HCT116 (cell line): ENCODE data around the gene OPN1SW. TPM values are rescaled to one million over a fixed set of nuclear protein-coding genes. Genes with fewer than 3 reads are reported as not detected.

Source experiments
- ATAC-seq: fragments of 200-7000 bp; cut with Tn5 transposase; 2 replicates; pipeline ENCODE4 v1.9.1; 2020; ENCODE audit warnings: mild to moderate bottlenecking, moderate library complexity
- BruUV-seq: library from RNA; stranded (reverse); fragments of 400-500 nt; replicated peaks from 2 replicates; lab custom pipeline; 2021; lab: Mats Ljungman, UMichigan
- CTCF ChIA-PET: fragments of 300-600 bp; sonication (Branson Sonifier 250); formaldehyde crosslinking; loops from one replicate; lab custom pipeline; 2021; ENCODE audit warnings: antibody characterized with exemption; lab: Charles Lee
- POLR2A ChIA-PET: fragments of 300-600, 350-600 bp; sonication (Branson Sonifier 250); formaldehyde crosslinking; loops from one replicate; lab custom pipeline; 2021; ENCODE audit warnings: antibody characterized with exemption; lab: Charles Lee
- RAD21 ChIA-PET, 2 experiments: fragments of 300-600 bp; sonication (Branson Sonifier 250); formaldehyde crosslinking; loops; one replicate each; lab custom pipeline; 2023; ENCODE audit warnings: low total read pairs in 2 of 2; ENCODE audit not compliant: uncharacterized antibody in 2 of 2, unreplicated experiment in 2 of 2, low non-redundant PET in 1 of 2; lab: Charles Lee
- DNase-seq: peaks from one replicate; pipeline ENCODE4 v3.0.0-alpha.2; 2010; ENCODE audit warnings: low read depth, low spot score
- H2AFZ ChIP-seq: fragments of 200-600 bp; shearing (Covaris generic), sonication (generic); 2 replicates; pipeline ENCODE4 v1.6.1; 2017; ENCODE audit warnings: low read depth, mixed run types, mixed read lengths, antibody characterized with exemption, low read length; ENCODE audit not compliant: poor library complexity, severe bottlenecking
- H3K27ac ChIP-seq: 2 replicates; pipeline ENCODE4 v1.5.1; 2012; ENCODE audit warnings: low read depth, low read length
- H3K27me3 ChIP-seq: fragments of 200-600 bp; sonication (generic); 2 replicates; pipeline ENCODE4 v1.6.1; 2016; ENCODE audit warnings: mixed run types, low read length, mixed read lengths; ENCODE audit not compliant: insufficient read depth
- H3K36me3 ChIP-seq, 2 experiments: fragments of 200-500 bp in 1 of 2; fragments of 200-600 bp in 1 of 2; sonication (Bioruptor generic) in 1 of 2; sonication (generic) in 1 of 2; 2 replicates each; pipeline versions ENCODE4 v1.5.1 to v1.6.1; 2014 to 2016; ENCODE audit warnings: low read length in 2 of 2, inconsistent platforms in 1 of 2, mixed read lengths in 1 of 2, mixed run types in 1 of 2; ENCODE audit not compliant: insufficient read depth in 2 of 2, control insufficient read depth in 1 of 2
- H3K4me1 ChIP-seq, 2 experiments: fragments of 200-600 bp in 1 of 2; sonication (generic) in 1 of 2; 2 replicates each; pipeline versions ENCODE4 v1.5.1 to v1.6.1; 2012 to 2017; ENCODE audit warnings: low read length in 2 of 2, inconsistent platforms in 1 of 2, mild to moderate bottlenecking in 1 of 2, mixed read lengths in 1 of 2, mixed run types in 1 of 2, moderate library complexity in 1 of 2; ENCODE audit not compliant: insufficient read depth in 2 of 2, control insufficient read depth in 1 of 2
- H3K4me2 ChIP-seq: fragments of 200-600 bp; sonication (generic); 2 replicates; pipeline ENCODE4 v1.6.1; 2017; ENCODE audit warnings: mixed run types, low read length, mixed read lengths
- H3K4me3 ChIP-seq, 2 experiments: fragments of 200-600 bp in 1 of 2; sonication (generic) in 1 of 2; replicated peaks in 1 of 2; 2 replicates each; pipeline ENCODE4 v1.5.1; 2011 to 2016; ENCODE audit warnings: low read length in 2 of 2, control low read depth in 1 of 2, low read depth in 1 of 2, mild to moderate bottlenecking in 1 of 2, mixed read lengths in 1 of 2, mixed run types in 1 of 2
- H3K79me2 ChIP-seq: fragments of 200-600 bp; sonication (generic); 2 replicates; pipeline ENCODE4 v1.6.1; 2017; ENCODE audit warnings: mild to moderate bottlenecking, mixed run types, low read length, moderate library complexity, mixed read lengths; ENCODE audit not compliant: insufficient read depth
- H3K9ac ChIP-seq: fragments of 200-600 bp; sonication (generic); 2 replicates; pipeline ENCODE4 v1.6.1; 2016; ENCODE audit warnings: low read length, mixed read lengths
- H3K9me2 ChIP-seq: fragments of 200-600 bp; sonication (generic), shearing (Covaris generic); 2 replicates; pipeline ENCODE4 v1.6.1; 2017; ENCODE audit warnings: mixed run types, mild to moderate bottlenecking, moderate library complexity; ENCODE audit not compliant: insufficient read depth
- H3K9me3 ChIP-seq, 2 experiments: fragments of 200-500 bp in 1 of 2; fragments of 200-600 bp in 1 of 2; sonication (Bioruptor generic) in 1 of 2; sonication (generic) in 1 of 2; 2 replicates each; pipeline ENCODE4 v1.6.1; 2014 to 2017; ENCODE audit warnings: low read length in 2 of 2, mixed read lengths in 2 of 2, inconsistent platforms in 1 of 2, low read depth in 1 of 2, mild to moderate bottlenecking in 1 of 2, mixed run types in 1 of 2, moderate library complexity in 1 of 2; ENCODE audit not compliant: control insufficient read depth in 1 of 2, insufficient read depth in 1 of 2
- H4K20me1 ChIP-seq: fragments of 200-600 bp; sonication (generic), shearing (Covaris generic); 2 replicates; pipeline ENCODE4 v1.6.1; 2017; ENCODE audit warnings: mixed run types, mild to moderate bottlenecking, moderate library complexity; ENCODE audit not compliant: insufficient read depth
- CBX3 ChIP-seq: IDR thresholded peaks from 2 replicates; pipeline ENCODE4 v1.6.1; 2012; ENCODE audit warnings: low read depth
- CEBPB ChIP-seq: IDR thresholded peaks from 2 replicates; pipeline ENCODE4 v1.6.1; 2012; ENCODE audit warnings: low read depth
- ELF1 ChIP-seq: IDR thresholded peaks from 2 replicates; pipeline ENCODE4 v1.6.1; 2012; ENCODE audit warnings: low read depth, borderline replicate concordance
- EZH2 ChIP-seq: fragments of 200-600 bp; sonication (generic); IDR thresholded peaks from 2 replicates; pipeline ENCODE4 v1.6.1; 2017; ENCODE audit warnings: antibody characterized with exemption, mixed run types
- EZH2phosphoT487 ChIP-seq: fragments of 200-600 bp; IDR thresholded peaks from 2 replicates; pipeline ENCODE4 v1.6.1; 2018; ENCODE audit warnings: antibody characterized with exemption, borderline replicate concordance
- JUND ChIP-seq: IDR thresholded peaks from 2 replicates; pipeline ENCODE4 v1.6.1; 2012
- POLR2A ChIP-seq: IDR thresholded peaks from 2 replicates; pipeline ENCODE4 v1.7.0; 2011; ENCODE audit warnings: borderline replicate concordance; ENCODE audit not compliant: insufficient read depth, insufficient read length; ENCODE audit errors: extremely low read depth
- POLR2AphosphoS5 ChIP-seq: IDR thresholded peaks from 2 replicates; pipeline ENCODE4 v1.6.1; 2011; ENCODE audit warnings: mild to moderate bottlenecking, low read depth, low read length, moderate library complexity
- RAD21 ChIP-seq: IDR thresholded peaks from 2 replicates; pipeline ENCODE4 v1.6.1; 2012; ENCODE audit warnings: low read depth, mild to moderate bottlenecking
- SIN3A ChIP-seq: IDR thresholded peaks from 2 replicates; pipeline ENCODE4 v1.6.1; 2012; ENCODE audit warnings: low read depth
- SP1 ChIP-seq: IDR thresholded peaks from 2 replicates; pipeline ENCODE4 v1.6.1; 2012; ENCODE audit warnings: low read depth
- SRF ChIP-seq: IDR thresholded peaks from 2 replicates; pipeline ENCODE4 v1.6.1; 2012; ENCODE audit warnings: low read depth
- TCF7L2 ChIP-seq: IDR thresholded peaks from 2 replicates; pipeline ENCODE4 v1.7.0; 2011; ENCODE audit warnings: borderline replicate concordance, inconsistent platforms; ENCODE audit not compliant: insufficient read depth, insufficient read length; ENCODE audit errors: extremely low read depth
- YY1 ChIP-seq: IDR thresholded peaks from 2 replicates; pipeline ENCODE4 v1.6.1; 2011; ENCODE audit warnings: low read length, low read depth, moderate library complexity, mild to moderate bottlenecking; ENCODE audit not compliant: insufficient replicate concordance; ENCODE audit errors: extremely low read depth
- ZFX ChIP-seq: fragments of 450-650 bp; IDR thresholded peaks from 2 replicates; pipeline ENCODE4 v1.6.1; 2017
- intact Hi-C: fragments of 100-400 bp; cut with micrococcal nuclease; formaldehyde crosslinking; loops from 2 replicates; pipeline ENCODE4 v1.10.0; 2022
- total RNA-seq: library from RNA; stranded (reverse); gene quantifications from one replicate; pipeline ENCODE4 v1.2.1, GENCODE V29; 2021; ENCODE audit not compliant: unreplicated experiment
- TF ChIP-seq, protein P1 (sequence below): IDR thresholded peaks from 2 replicates; pipeline ENCODE4 v1.6.1; 2012
- TF ChIP-seq, protein P2 (sequence below), 3 experiments: fragments of 200-600 bp in 1 of 3; sonication (generic) in 1 of 3; IDR thresholded peaks in 2 of 3; conservative IDR thresholded peaks in 1 of 3; 2 replicates each; pipeline ENCODE4 v1.5.1; 2012 to 2017; ENCODE audit warnings: low read depth in 2 of 3, low read length in 2 of 3, antibody characterized with exemption in 1 of 3, borderline replicate concordance in 1 of 3, control low read depth in 1 of 3, mild to moderate bottlenecking in 1 of 3, mixed read lengths in 1 of 3, mixed run types in 1 of 3, moderate library complexity in 1 of 3; ENCODE audit not compliant: insufficient read depth in 1 of 3
- TF ChIP-seq, protein P3 (sequence below): IDR thresholded peaks from 2 replicates; pipeline ENCODE4 v1.6.1; 2012
- TF ChIP-seq, protein P4 (sequence below): IDR thresholded peaks from 2 replicates; pipeline ENCODE4 v1.6.1; 2011; ENCODE audit warnings: mild to moderate bottlenecking, low read length, moderate library complexity; ENCODE audit not compliant: insufficient replicate concordance; ENCODE audit errors: extremely low read depth

OPN1SW gene
- total RNA-seq, 1 experiment from 2014 or later, result not detected

DNA sequence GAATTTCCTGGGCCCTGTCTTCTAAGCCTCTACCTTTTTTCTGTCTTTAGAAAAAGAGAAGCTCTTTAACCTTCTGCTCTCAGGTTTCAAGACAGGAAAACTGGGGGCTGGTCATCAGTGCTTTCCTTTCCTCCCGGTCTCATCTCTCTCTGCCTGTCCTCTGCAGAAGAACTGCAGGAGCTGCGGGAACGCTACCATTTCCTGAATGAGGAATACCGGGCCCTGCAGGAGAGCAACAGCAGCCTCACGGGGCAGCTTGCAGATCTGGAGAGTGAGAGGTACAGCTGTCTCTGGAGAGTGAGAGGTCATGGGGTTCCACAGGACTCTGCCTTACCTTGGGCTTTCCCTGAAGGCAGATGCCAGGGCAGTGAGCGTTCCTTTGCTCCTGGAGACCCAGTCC is 28.9 kb upstream of the OPN1SW start:
- Histone ChIP-seq H3K27ac (no peak overlapping the region), H2AFZ (no peak overlapping the region), H3K4me2 (no peak overlapping the region), H3K79me2 (no peaks in the 10 kb centered on the region), H3K4me1 (no peaks in the 10 kb centered on the region), H3K9me3 (no peaks in the 10 kb centered on the region), H3K9ac (no peak overlapping the region), H4K20me1 (no peaks in the 10 kb centered on the region), H3K4me3 (no peak overlapping the region), H3K27me3 (no peaks in the 10 kb centered on the region), H3K36me3 (no peaks in the 10 kb centered on the region), H3K9me2 (no peaks in the 10 kb centered on the region)
- ChIA-PET RAD21 (no interaction called here), CTCF (no interaction called here), POLR2A (no interaction called here)
- TF ChIP-seq, protein P1, sequence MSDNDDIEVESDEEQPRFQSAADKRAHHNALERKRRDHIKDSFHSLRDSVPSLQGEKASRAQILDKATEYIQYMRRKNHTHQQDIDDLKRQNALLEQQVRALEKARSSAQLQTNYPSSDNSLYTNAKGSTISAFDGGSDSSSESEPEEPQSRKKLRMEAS, result no peak
- no peak for TF ChIP-seq EZH2phosphoT487
- no peak for TF ChIP-seq RAD21
- TF ChIP-seq POLR2A, result no peak
- TF ChIP-seq SP1, result no peak
- TF ChIP-seq, protein P2, sequence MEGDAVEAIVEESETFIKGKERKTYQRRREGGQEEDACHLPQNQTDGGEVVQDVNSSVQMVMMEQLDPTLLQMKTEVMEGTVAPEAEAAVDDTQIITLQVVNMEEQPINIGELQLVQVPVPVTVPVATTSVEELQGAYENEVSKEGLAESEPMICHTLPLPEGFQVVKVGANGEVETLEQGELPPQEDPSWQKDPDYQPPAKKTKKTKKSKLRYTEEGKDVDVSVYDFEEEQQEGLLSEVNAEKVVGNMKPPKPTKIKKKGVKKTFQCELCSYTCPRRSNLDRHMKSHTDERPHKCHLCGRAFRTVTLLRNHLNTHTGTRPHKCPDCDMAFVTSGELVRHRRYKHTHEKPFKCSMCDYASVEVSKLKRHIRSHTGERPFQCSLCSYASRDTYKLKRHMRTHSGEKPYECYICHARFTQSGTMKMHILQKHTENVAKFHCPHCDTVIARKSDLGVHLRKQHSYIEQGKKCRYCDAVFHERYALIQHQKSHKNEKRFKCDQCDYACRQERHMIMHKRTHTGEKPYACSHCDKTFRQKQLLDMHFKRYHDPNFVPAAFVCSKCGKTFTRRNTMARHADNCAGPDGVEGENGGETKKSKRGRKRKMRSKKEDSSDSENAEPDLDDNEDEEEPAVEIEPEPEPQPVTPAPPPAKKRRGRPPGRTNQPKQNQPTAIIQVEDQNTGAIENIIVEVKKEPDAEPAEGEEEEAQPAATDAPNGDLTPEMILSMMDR (IDR thresholded peaks at IDR 0.05 in 2 of 3, conservative IDR thresholded peaks at IDR 0.05 in 1 of 3; ENCODE audit: borderline replicate concordance in 1 of 3, insufficient read depth in 1 of 3, low read depth in 2 of 3, low read length in 2 of 3), result no peak
- TF ChIP-seq, protein P3, sequence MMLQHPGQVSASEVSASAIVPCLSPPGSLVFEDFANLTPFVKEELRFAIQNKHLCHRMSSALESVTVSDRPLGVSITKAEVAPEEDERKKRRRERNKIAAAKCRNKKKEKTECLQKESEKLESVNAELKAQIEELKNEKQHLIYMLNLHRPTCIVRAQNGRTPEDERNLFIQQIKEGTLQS, result no peak
- no peak for TF ChIP-seq POLR2AphosphoS5
- TF ChIP-seq EZH2, result no peak
- TF ChIP-seq, protein P4, sequence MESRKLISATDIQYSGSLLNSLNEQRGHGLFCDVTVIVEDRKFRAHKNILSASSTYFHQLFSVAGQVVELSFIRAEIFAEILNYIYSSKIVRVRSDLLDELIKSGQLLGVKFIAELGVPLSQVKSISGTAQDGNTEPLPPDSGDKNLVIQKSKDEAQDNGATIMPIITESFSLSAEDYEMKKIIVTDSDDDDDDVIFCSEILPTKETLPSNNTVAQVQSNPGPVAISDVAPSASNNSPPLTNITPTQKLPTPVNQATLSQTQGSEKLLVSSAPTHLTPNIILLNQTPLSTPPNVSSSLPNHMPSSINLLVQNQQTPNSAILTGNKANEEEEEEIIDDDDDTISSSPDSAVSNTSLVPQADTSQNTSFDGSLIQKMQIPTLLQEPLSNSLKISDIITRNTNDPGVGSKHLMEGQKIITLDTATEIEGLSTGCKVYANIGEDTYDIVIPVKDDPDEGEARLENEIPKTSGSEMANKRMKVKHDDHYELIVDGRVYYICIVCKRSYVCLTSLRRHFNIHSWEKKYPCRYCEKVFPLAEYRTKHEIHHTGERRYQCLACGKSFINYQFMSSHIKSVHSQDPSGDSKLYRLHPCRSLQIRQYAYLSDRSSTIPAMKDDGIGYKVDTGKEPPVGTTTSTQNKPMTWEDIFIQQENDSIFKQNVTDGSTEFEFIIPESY, result no peak
- no peak for TF ChIP-seq TCF7L2
- no peak for TF ChIP-seq ZFX
- TF ChIP-seq YY1, result no peak
- TF ChIP-seq CEBPB, result no peak
- TF ChIP-seq SIN3A, result no peak
- TF ChIP-seq SRF, result no peak
- TF ChIP-seq CBX3, result no peak
- no peak for TF ChIP-seq JUND
- no peak for TF ChIP-seq ELF1
- BruUV-seq, result no TSS peak
- ATAC-seq (no peak), DNase-seq (no peak)
- intact Hi-C loops, result no loop called here
